Stimulated activated CD4-positive, alpha-beta T cell treated with anti-CD3 and anti-CD28 coated beads, Interleukin-12 subunit alpha, Interleukin-12 subunit beta, amount 100 ng/mL, for 4 hours (primary cell): ENCODE results near the gene COBL.

ENCODE experiments used
- DNase-seq: peaks from one replicate; pipeline ENCODE4 v3.0.0-alpha.2; 2020

The COBL gene

GRCh38 chr7:51316666-51317581, at the start of gene COBL:
Gene COBL, minus strand, starts transcription at chr7:51316809. Its CDS starts 176 bp downstream, at chr7:51316633.
- DNase-seq, result no peak

- no peak for DNase-seq
These were observed 49.6 kb upstream of the COBL start for GRCh38 chr7:51366172-51366728.

DNA sequence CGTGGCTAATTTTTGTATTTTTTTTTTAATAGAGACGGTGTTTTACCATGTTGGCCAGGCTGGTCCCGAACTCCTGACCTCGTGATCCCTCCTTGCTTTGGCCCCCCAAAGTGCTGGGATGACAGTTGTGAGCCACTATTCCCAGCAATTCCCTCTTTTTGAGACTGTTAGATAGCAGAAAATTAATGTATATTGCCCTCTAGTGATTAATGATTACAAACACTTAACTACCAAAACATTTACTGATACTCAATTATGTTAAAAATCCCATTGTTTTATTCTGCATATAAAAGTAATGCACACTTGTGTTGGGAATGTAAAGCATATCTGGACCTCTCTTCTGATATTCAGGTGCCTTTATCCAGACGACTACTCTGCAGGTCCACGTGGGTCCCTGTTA, 41.2 kb upstream of the COBL start:
- no peak for DNase-seq

GRCh38 chr7:51356849-51357516, 40.4 kb upstream of the COBL start:
- no peak for DNase-seq

DNA sequence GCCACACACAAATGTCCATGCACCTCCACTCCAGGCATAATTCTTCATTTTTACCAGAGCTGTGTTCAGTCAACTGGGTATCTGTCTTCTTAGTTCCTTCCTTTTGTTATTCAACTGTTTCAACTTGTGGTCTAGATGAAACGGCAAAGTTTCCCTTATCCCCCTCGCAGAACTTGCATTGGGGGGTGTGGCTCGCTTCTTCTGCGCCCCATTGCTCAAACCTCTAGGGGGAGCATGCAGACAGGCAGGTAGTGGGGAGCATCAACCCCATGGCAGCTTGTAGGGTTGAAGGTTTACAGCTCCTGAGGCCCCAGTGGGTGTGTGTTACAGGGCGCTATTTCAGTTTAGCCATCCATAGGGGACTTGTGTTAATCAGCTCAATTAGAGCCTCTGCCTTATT, 38.3 kb upstream of the COBL start:
- DNase-seq, result no peak

- no peak for DNase-seq
These were observed 37.8 kb upstream of the COBL start for GRCh38 chr7:51354434-51354833.

DNA sequence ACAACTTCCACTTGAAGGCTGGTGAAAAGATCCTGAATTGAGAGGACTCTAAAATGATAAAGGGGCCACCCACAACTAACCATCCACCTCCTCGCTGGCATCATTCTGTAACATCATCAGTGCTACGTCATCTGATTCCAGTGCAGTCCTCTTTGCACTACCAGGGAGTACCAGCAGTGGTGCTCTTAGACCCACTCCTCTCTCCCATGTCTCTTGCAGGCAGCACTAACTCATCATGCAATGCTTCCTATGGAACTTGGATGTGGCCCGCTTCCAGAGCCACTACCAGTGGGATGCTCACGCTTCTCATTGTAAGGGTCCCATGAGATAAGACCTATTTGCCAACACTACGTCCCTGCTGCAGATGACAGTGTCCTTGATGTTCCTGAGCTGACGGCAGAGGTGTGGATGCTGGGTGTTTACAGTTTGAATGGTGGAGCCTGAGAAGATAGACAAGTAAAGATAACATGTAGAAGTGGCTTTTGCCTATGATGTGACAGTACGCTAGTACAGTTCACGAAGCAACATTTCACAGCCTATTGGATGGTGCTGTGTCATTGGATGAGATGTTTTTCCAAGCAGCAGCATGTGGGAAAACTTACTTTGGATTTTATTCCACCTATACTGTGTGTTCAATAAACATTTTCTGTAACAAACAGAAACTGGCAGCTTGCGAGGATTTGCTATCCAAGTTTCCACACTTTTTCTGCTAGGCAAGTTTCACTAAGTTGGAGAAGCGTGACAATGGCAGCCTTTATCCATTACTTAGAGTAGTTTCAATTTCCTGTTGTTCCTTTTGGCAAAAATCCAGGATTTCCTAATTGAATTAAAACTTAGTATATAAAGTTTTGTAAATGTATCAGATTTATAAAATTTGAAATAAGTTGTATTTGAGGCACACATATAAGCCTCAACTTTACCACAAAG, 35.8 kb upstream of the COBL start:
- no peak for DNase-seq

DNA sequence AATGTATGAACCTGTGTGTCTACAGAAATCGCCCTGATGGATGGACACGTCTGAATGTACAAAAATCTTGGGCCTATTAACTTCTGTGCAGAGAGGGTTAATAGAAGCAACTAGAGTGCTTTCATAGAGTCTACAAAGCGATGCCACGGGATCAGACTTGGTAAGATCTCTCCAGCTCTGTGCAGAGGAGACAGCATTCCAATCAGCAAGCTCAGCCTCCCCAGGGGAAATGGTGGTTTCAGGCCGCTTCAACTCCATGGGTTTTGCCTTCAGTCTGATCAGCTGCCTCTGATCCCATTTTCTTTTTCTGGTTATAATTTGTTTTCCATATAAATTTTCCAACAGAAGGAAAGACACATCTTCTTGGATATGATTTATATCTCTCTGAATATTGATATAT, 35.1 kb upstream of the COBL start:
- no peak for DNase-seq

GRCh38 chr7:51350546-51350896, 33.9 kb upstream of the COBL start:
- no peak for DNase-seq

DNA sequence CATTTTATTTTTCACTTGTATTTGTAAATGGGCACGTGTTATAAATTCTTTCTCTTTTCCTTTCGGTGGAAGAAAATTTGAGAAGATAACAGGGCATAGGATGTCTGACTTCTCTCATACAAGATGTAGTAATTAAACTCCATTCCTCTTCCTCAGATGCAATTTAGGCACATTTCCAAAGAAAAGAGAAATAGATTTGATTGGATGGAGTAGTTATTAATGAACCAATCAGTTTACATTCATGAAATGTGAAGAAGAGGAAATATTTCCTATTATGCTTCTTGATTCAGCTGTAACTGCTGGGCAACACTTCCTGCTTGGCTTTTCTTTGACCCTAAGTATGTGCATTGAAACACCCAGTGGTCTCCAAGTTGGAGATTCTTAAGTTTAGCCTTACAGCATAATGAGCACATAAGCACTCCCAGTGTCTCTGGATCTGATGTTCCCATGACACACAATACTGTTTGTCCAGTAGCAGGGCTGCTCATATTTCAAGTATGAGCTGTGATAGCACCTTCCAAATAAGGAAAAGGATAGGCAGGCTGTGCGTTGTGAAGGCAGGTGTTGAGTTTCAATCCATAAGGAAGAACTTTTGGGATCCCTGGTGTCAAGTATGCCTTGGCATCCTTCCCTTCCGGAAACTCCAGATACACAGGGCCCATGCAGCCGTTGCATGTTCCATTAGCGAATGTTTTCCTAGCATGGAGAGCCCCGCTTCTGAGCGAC, 33.4 kb upstream of the COBL start:
- no peak for DNase-seq

DNA sequence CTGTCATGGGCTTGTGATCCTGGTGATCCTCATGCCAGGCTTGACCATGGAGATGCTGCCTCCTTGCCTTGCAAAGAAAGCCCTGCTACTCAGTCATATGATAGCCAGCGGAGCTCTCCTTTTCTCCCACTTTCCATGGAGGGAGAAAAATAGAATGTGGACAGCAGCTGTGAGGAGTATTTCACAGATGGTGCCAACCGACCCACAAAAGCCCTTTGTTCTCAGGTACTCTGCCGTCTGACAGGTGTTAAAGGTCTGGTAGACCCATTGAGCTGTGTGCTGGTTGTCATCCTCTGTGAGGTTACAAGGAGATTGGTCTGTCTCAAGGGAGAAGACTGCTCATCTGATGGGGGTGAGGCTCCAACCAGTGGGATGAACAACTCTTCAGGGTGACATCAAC, 29.5 kb upstream of the COBL start:
- no peak for DNase-seq

GRCh38 chr7:51344406-51345138, 28.0 kb upstream of the COBL start:
- no peak for DNase-seq

DNA sequence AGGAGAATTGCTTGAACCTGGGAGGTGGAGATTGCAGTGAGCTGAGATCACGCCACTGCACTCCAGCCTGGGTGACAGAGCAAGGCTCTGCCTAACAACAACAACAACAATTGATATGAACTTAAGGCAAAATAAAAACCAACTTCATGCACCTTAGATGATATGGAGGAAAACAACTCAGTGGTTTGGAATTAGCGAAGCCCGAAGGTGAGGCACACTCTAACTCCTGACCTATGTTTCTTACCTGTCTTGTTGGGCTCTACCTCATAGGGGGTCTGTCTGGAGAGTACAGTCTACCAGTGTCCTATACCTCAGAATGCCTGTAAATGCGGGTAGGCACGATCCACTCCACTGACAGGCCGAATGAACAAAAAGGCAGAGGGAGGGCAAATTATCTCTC, 24.3 kb upstream of the COBL start:
- no peak for DNase-seq

DNA sequence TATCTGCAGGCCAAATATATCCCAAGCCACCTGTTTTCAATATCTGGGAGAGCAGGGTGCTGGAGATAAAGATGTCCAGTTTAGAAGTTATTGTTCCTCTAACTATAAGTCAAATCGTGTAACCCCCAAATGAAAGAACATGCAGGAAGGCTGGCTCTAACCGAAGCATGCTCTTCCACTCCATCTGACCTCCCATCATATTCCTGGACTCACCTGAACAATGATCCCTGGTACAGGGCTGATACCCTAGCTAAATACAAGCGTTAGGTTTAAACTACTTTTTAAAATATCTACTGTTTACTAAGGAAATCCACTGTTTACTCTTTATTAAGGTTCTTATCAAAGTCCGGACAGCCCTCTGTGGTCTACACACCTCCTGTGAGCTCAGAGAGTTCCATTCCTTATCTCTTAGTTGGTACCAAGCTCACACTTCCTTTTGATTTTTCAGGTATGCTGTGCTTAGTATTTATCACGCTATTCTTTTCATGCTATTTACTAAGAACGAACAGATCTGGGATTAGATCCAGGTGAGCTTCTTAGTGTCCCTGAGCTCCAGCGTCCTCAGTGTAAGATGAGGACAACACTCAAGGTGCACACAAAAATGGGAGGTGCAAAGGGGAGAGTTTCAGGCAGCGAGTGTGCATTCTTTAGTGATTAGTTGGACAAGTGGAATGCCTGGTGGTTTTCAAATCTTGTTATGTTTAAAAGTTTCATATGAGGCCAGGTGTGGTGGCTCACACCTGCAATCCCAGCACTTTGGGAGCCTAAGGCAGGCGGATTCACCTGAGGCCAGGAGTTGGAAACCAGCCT, 23.6 kb upstream of the COBL start:
- no peak for DNase-seq

DNA sequence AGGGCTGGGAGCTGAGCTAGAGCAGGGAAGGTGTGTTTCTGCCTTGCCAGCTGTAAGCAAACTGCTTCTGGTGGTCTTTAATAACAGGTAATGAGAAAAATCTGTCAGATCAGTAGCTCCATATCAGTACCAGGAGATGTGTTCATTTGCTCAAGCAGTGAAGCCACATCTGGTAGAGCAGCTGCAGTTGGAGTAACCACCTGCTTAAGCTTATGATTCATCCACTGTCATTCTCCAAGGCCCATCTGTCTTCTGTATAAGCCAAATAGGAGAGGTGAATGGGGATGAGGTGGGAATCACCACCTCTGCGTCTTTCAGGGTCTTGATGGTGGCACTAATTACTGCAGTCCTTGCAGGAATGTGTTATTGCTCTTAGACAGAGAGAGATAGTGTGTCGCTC, 18.4 kb upstream of the COBL start:
- DNase-seq, result no peak

DNA sequence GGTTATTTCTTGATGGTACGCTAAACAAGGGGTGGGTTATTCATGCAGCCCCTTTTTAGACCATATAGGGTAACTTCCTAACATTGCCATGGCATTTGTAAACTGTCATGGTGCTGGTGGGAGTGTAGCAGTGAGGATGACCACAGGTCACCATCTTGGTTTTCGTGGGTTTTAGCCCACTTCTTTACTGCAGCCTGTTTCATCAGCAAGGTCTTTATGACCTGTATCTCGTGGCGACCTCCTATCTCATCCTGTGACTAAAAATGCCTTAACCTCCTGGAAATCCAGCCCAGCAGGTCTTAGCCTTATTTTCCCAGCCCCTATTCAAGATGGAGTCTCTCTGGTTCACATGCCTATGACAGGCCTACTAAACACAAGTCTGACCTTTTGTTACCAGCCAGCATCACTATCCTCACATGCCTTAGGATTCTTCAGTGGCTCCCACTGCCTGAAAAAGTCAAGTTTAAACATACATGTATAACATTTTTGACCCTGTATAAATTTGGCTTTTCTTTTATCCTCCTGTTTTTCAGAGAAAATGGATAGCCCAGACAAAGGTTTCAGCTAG, 13.2 kb upstream of the COBL start:
- no peak for DNase-seq

DNA sequence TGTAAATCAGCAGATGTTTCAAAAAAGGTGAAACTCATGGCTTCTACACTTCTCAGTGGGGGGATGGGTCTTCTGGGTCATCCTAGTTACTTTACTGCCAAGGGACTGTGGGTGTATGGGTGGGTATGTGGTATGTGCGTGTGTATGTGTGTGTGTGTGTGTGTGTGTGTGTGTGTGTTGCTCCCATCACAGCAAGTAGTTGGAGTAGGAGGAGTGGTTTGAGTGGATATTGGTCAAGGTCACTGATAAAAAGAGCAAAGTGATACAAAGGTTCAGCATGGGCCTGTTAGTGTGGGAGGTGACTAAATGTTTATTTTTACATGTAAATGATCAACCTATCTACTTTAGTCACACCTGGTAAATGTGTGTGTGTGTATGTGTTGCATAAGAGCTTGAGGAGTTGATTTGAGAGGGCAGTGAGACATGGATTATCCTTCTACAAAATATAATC, 11.8 kb upstream of the COBL start:
- DNase-seq, result no peak

DNA sequence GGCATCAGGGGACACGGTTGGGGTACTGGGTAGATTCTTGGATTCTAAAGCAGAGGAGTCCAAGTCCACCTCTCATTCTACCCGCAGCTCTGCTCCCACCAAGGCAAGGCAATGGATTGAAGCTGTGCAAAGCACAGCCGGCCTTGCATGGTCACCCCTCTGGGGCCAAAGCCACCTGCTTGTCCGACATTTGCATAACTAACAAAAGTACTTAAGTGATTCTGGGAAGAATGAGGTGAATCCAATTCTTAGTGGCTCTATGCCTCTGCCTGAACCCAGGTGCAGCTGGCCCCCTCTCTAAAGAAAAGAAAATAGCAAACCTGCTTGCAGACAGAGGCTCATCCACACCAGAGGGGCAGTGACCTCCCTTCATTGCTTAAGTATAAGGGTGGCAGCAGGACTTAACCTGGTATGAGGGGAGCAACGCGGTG, 10.7 kb upstream of the COBL start:
- no peak for DNase-seq

DNA sequence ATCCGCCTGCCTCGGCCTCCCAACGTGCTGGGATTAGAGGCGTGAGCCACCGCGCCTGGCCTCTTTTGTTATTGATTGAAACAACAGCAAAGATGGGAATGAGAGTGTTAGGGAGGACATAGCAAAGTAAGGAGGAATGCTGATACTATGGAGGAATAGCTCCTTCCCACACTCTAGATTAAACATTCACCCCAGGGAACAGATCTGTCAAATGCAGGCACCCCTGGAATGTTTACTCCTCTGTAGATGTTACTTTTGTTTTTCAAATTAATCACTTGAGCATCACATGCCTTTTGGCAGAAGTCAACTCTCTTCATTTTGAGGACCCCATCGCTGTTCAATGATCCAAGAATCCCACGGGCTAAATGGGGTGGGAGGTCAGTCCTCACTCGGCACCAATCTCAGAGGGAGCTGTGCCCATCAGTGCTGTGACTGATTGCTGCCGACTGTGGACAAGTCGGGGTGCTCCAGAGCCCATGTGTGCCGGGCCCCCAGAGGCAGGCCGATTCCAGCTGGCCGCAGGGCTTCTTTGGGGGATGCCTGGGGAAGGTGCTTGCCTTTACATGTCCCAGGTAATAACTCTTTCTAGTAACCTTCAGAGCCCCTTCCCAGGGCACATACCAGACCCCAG, 10.2 kb upstream of the COBL start:
- DNase-seq, result no peak

DNA sequence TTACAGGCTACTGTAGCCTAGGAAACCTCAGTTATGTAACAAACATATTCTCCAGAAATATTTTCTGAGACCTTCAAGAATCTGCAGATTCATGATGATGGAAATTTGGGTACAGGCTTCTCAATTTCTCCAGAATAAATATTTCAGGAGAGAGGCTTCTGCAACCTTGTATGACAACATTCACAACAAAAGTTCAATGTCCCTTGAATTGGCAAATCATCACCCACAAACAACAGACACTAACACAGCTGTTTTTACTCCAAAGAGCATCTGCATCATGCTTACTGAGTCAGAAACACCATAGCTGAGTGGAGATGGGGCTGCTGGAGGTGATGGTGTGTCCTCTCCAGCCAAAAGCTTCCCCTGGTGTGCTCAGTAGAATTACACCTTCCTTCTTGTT, 9.3 kb upstream of the COBL start:
- no peak for DNase-seq
